MM.1S (cell line): ENCODE measurements around the gene INSC.

Source experiments
- EZH2 ChIP-seq: fragments of 300-600 bp; sonication (generic); optimal IDR thresholded peaks from 2 replicates; pipeline ENCODE3; 2017; ENCODE audit warnings: low read depth, mild to moderate bottlenecking, antibody characterized with exemption, low read length, mixed read lengths
- TF ChIP-seq, protein P1 (sequence below): fragments of 300-600 bp; sonication (generic); IDR thresholded peaks from 2 replicates; pipeline ENCODE4 v1.5.1; 2016; ENCODE audit warnings: antibody characterized with exemption, low read length, mixed read lengths

GRCh38 chr11:15143855-15144254, 29.1 kb downstream of the INSC start:
- TF ChIP-seq, protein P1, sequence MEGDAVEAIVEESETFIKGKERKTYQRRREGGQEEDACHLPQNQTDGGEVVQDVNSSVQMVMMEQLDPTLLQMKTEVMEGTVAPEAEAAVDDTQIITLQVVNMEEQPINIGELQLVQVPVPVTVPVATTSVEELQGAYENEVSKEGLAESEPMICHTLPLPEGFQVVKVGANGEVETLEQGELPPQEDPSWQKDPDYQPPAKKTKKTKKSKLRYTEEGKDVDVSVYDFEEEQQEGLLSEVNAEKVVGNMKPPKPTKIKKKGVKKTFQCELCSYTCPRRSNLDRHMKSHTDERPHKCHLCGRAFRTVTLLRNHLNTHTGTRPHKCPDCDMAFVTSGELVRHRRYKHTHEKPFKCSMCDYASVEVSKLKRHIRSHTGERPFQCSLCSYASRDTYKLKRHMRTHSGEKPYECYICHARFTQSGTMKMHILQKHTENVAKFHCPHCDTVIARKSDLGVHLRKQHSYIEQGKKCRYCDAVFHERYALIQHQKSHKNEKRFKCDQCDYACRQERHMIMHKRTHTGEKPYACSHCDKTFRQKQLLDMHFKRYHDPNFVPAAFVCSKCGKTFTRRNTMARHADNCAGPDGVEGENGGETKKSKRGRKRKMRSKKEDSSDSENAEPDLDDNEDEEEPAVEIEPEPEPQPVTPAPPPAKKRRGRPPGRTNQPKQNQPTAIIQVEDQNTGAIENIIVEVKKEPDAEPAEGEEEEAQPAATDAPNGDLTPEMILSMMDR: no peak
- no peak for TF ChIP-seq EZH2
